ENCODE data around the gene SPTLC2.

Gene SPTLC2

DNA sequence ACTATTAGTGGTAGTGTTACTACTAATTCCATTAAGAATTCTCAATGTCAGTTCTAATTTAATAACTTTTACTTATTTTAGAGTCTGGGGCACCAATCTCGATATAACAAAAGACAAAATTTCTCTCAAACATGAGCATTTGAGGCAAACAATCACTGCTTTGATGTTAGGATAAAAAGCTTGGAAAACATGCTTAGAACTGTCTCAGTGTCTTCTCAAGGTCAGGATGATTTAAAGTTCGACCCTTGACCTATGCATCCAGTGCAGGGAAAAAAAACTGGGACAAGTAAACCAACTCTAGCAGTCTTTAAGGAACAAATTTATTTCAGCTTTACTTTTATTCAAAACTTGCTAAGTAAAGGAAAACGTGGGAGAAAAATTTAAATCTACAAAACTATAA is 31.1 kb downstream of the SPTLC2 start:
- 64% methylated on average over 2 of the region's 3 CpGs for WGBS
- Histone ChIP-seq H3K36me3 (ENCODE audit: insufficient read depth, low read length) (no peaks in the 10 kb centered on the region), H3K4me1 (ENCODE audit: insufficient read depth, low read length) (no peaks in the 10 kb centered on the region), H3K4me3 (ENCODE audit: low read length) (no peak overlapping the region), H3K27me3 (ENCODE audit: insufficient read depth, low read length) (no peaks in the 10 kb centered on the region), H3K9me3 (ENCODE audit: insufficient read depth, low read depth, low read length) (no peaks in the 10 kb centered on the region), H3K9ac (ENCODE audit: low read depth, low read length) (no peak overlapping the region), H3K27ac (ENCODE audit: low read depth, low read length) (no peak overlapping the region)

- Histone ChIP-seq H3K4me1 (ENCODE audit: insufficient read depth, low read length) (no peaks in the 10 kb centered on the region), H3K9me3 (ENCODE audit: insufficient read depth, low read depth, low read length) (no peaks in the 10 kb centered on the region), H3K4me3 (ENCODE audit: low read length) (no peak overlapping the region), H3K9ac (ENCODE audit: low read depth, low read length) (no peak overlapping the region), H3K36me3 (ENCODE audit: insufficient read depth, low read length) (no peaks in the 10 kb centered on the region), H3K27me3 (ENCODE audit: insufficient read depth, low read length) (no peaks in the 10 kb centered on the region), H3K27ac (ENCODE audit: low read depth, low read length) (no peak overlapping the region)
- WGBS, result 85% methylated on average over 10 of the region's 10 CpGs
Observed at GRCh38 chr14:77584809-77585208, 31.6 kb downstream of the SPTLC2 start.

- H3K27ac ChIP-seq (ENCODE audit: low read depth, low read length), result no peak overlapping the region
- no peak overlapping the region for H3K9ac ChIP-seq (ENCODE audit: low read depth, low read length)
- no peaks in the 10 kb centered on the region for H3K27me3 ChIP-seq (ENCODE audit: insufficient read depth, low read length)
- H3K9me3 ChIP-seq (ENCODE audit: insufficient read depth, low read depth, low read length), result no peaks in the 10 kb centered on the region
- H3K4me1 ChIP-seq (ENCODE audit: insufficient read depth, low read length), result no peaks in the 10 kb centered on the region
- 96% methylated on average over 2 of the region's 3 CpGs for WGBS
- H3K36me3 ChIP-seq (ENCODE audit: insufficient read depth, low read length), result no peaks in the 10 kb centered on the region
- no peak overlapping the region for H3K4me3 ChIP-seq (ENCODE audit: low read length)
Observed at GRCh38 chr14:77583657-77584056, 32.8 kb downstream of the SPTLC2 start.

DNA sequence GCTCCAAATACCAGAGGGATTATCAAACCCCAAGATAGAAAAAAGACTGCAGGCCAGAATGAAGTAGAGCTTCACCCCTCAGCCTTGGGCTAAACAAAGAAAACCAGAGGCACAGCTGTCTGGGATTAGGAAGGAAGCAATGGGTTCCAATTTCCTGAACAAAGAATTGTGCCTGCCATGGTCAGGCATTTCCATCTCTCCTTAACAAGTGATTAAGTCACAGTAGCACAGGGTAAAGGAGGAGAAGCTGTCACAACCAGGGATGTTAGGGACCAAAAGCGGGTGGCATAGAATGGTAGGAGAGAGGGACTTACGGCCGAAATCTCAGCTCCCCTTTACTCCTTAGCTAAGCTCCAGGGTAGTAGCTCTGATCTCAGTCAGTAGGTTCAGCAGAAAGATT is 33.9 kb downstream of the SPTLC2 start:
- Histone ChIP-seq H3K4me3 (ENCODE audit: low read length) (no peak overlapping the region), H3K36me3 (ENCODE audit: insufficient read depth, low read length) (no peaks in the 10 kb centered on the region), H3K27ac (ENCODE audit: low read depth, low read length) (no peak overlapping the region), H3K4me1 (ENCODE audit: insufficient read depth, low read length) (no peaks in the 10 kb centered on the region), H3K27me3 (ENCODE audit: insufficient read depth, low read length) (no peaks in the 10 kb centered on the region), H3K9me3 (ENCODE audit: insufficient read depth, low read depth, low read length) (no peaks in the 10 kb centered on the region), H3K9ac (ENCODE audit: low read depth, low read length) (no peak overlapping the region)
- WGBS, result 91% methylated on average over 3 of the region's 3 CpGs

DNA sequence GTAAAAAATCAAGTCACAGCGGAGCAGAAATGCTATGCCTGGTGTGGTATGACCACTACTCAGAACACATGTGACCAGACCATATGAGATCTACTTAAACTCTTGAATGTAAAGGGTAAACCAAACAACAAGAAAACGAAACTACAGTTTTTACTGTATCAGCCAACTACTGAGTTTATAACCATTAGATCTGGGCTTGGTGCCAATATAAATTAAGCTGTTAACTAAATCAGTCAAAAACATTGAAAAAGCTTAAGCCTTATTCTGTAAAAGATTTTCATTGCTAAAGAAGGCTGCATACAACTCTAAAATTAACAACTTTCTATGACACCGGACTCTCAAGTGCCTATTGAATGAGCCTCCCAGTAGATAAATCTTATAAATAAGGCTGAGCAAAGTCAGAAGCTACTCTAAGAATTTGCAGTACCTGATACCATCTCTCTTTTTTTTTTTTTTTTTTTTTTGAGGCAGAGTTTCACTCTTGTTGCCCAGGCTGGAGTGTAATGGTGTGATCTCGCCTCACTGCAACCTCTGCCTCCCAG is 35.4 kb downstream of the SPTLC2 start:
- Histone ChIP-seq H3K4me3 (ENCODE audit: low read length) (no peak overlapping the region), H3K9me3 (ENCODE audit: insufficient read depth, low read depth, low read length) (no peaks in the 10 kb centered on the region), H3K9ac (ENCODE audit: low read depth, low read length) (no peak overlapping the region), H3K27ac (ENCODE audit: low read depth, low read length) (no peak overlapping the region), H3K27me3 (ENCODE audit: insufficient read depth, low read length) (no peaks in the 10 kb centered on the region), H3K36me3 (ENCODE audit: insufficient read depth, low read length) (peaks cover 13% of the 10 kb centered on the region), H3K4me1 (ENCODE audit: insufficient read depth, low read length) (no peaks in the 10 kb centered on the region)
- WGBS, result 91% methylated on average over 4 of the region's 4 CpGs

DNA sequence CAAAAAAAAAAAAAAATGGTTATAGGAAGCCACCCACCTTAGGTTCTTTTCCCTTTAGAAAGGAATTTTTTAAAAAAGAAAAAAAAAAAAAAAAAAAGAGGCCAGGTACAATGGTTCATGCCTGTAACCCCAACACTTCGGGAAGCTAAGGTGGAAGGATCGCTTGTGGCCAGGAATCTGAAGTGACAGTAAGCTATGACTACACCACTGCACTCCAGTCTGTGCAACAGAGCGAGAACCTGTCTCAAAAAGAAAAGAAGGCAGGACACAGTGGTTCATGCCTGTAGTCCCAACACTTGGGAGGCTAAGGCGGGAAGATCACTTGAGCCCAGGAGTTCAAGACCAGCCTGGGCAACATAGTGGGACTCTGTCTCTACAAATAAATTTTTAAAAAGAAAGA is 36.0 kb downstream of the SPTLC2 start:
- Histone ChIP-seq H3K27ac (ENCODE audit: low read depth, low read length) (no peak overlapping the region), H3K27me3 (ENCODE audit: insufficient read depth, low read length) (no peaks in the 10 kb centered on the region), H3K4me3 (ENCODE audit: low read length) (no peak overlapping the region), H3K4me1 (ENCODE audit: insufficient read depth, low read length) (no peaks in the 10 kb centered on the region), H3K9me3 (ENCODE audit: insufficient read depth, low read depth, low read length) (no peaks in the 10 kb centered on the region), H3K36me3 (ENCODE audit: insufficient read depth, low read length) (peaks cover 18% of the 10 kb centered on the region), H3K9ac (ENCODE audit: low read depth, low read length) (no peak overlapping the region)
- WGBS, result 96% methylated on average over 4 of the region's 4 CpGs

DNA sequence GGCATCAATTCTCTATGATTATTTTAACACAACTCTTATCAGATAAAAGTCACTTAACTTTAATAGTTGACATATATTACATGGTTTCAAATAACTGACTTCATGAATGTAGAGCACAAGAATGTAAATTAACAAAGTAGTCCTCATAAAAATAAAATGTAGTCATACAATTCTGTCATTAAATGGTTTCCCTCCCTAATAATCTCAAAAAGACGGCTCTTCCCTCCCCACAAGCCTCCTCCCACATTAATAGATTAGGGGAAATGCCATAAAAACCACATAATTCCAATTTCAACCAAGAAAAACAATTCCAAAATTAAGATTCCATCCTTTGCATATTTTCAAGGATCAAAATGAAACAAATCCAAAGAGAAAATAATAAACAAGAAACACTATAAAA is 36.7 kb downstream of the SPTLC2 start:
- peaks cover 25% of the 10 kb centered on the region for H3K36me3 ChIP-seq (ENCODE audit: insufficient read depth, low read length)
- H3K9me3 ChIP-seq (ENCODE audit: insufficient read depth, low read depth, low read length), result no peaks in the 10 kb centered on the region
- H3K4me3 ChIP-seq (ENCODE audit: low read length), result no peak overlapping the region
- no peaks in the 10 kb centered on the region for H3K27me3 ChIP-seq (ENCODE audit: insufficient read depth, low read length)
- 100% methylated on average over 1 of the region's 1 CpG for WGBS
- no peak overlapping the region for H3K27ac ChIP-seq (ENCODE audit: low read depth, low read length)
- no peak overlapping the region for H3K9ac ChIP-seq (ENCODE audit: low read depth, low read length)
- H3K4me1 ChIP-seq (ENCODE audit: insufficient read depth, low read length), result no peaks in the 10 kb centered on the region

- Histone ChIP-seq H3K9ac (ENCODE audit: low read depth, low read length) (no peak overlapping the region), H3K9me3 (ENCODE audit: insufficient read depth, low read depth, low read length) (no peaks in the 10 kb centered on the region), H3K4me1 (ENCODE audit: insufficient read depth, low read length) (no peaks in the 10 kb centered on the region), H3K27ac (ENCODE audit: low read depth, low read length) (no peak overlapping the region), H3K36me3 (ENCODE audit: insufficient read depth, low read length) (peaks cover 31% of the 10 kb centered on the region), H3K27me3 (ENCODE audit: insufficient read depth, low read length) (no peaks in the 10 kb centered on the region), H3K4me3 (ENCODE audit: low read length) (no peak overlapping the region)
- WGBS, result 98% methylated on average over 2 of the region's 2 CpGs
Observed at GRCh38 chr14:77579065-77579464, 37.4 kb downstream of the SPTLC2 start.

- H3K36me3 ChIP-seq (ENCODE audit: insufficient read depth, low read length), result peaks cover 40% of the 10 kb centered on the region
- H3K4me1 ChIP-seq (ENCODE audit: insufficient read depth, low read length), result no peaks in the 10 kb centered on the region
- H3K27me3 ChIP-seq (ENCODE audit: insufficient read depth, low read length), result no peaks in the 10 kb centered on the region
- no peak overlapping the region for H3K27ac ChIP-seq (ENCODE audit: low read depth, low read length)
- no peaks in the 10 kb centered on the region for H3K9me3 ChIP-seq (ENCODE audit: insufficient read depth, low read depth, low read length)
- 72% methylated on average over 4 of the region's 4 CpGs for WGBS
- no peak overlapping the region for H3K9ac ChIP-seq (ENCODE audit: low read depth, low read length)
- no peak overlapping the region for H3K4me3 ChIP-seq (ENCODE audit: low read length)
Observed at GRCh38 chr14:77574446-77575115, 41.9 kb downstream of the SPTLC2 start.

DNA sequence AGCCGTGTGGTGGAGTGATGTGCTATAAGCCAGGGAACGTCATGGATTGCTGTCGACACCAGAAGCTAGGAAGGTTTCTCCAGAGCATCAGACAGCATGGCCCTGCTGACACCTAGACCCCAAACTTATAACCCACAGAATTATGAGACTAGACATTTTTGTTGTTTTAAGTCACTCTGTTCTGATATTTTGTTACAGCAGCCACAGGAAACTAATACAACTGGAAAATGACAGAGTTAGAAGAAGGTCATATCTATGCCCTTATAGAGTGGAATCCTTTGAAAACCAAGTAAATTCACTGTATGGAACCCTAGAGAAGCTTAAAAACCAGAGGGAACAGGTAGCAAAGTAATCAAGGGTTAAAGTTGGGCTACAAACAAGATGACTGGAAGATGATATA is 42.5 kb downstream of the SPTLC2 start:
- Histone ChIP-seq H3K4me3 (ENCODE audit: low read length) (no peak overlapping the region), H3K4me1 (ENCODE audit: insufficient read depth, low read length) (no peaks in the 10 kb centered on the region), H3K27me3 (ENCODE audit: insufficient read depth, low read length) (no peaks in the 10 kb centered on the region), H3K27ac (ENCODE audit: low read depth, low read length) (no peak overlapping the region), H3K9me3 (ENCODE audit: insufficient read depth, low read depth, low read length) (no peaks in the 10 kb centered on the region), H3K36me3 (ENCODE audit: insufficient read depth, low read length) (peaks cover 47% of the 10 kb centered on the region), H3K9ac (ENCODE audit: low read depth, low read length) (no peak overlapping the region)
- WGBS, result 95% methylated on average over 3 of the region's 3 CpGs

DNA sequence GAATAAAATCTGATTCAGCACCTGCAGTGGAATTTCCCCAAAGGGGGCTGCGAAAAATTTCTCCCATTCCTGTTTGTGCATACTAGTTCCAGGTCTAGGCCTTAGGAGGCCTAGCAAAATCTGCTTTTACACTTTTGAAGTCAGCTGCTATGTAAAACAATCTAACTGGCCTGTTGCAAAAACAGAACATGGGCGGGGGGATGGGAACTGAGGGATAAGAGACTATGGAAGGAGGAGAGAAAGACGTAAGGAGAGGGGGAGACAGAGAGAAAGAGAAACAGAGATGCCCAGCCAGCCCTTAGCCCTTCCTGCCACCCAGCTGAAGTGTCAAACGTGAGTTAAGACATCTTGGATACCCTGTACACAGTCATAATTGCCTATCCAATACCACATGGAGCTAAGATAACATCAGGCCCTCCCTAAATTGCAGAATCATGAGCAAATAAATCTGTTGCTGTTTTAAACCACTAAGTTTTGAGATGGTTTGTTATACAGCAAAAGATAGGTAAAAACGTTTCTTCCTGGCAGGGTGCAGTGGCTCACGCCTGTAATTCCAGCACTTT is 45.6 kb downstream of the SPTLC2 start:
- H3K9ac ChIP-seq (ENCODE audit: low read depth, low read length), result no peak overlapping the region
- no peaks in the 10 kb centered on the region for H3K27me3 ChIP-seq (ENCODE audit: insufficient read depth, low read length)
- H3K9me3 ChIP-seq (ENCODE audit: insufficient read depth, low read depth, low read length), result no peaks in the 10 kb centered on the region
- 72% methylated on average over 6 of the region's 6 CpGs for WGBS
- H3K36me3 ChIP-seq (ENCODE audit: insufficient read depth, low read length), result peaks cover 45% of the 10 kb centered on the region
- H3K4me3 ChIP-seq (ENCODE audit: low read length), result no peak overlapping the region
- H3K4me1 ChIP-seq (ENCODE audit: insufficient read depth, low read length), result no peaks in the 10 kb centered on the region
- no peak overlapping the region for H3K27ac ChIP-seq (ENCODE audit: low read depth, low read length)

DNA sequence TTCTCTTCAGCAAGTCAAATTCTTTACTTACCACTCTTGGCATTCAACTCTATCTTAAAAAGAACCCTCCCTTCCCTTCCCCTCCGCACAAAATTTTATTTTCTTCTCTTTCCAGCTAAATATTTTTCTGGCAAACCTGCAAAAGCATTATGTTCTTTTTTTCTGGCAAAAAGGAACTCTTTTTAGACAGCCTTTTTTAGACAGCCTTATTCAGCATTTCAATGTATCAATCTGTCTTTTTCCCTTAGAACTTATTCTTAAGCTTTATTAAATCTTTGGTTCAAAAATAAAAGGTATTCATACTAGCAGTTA is 50.5 kb downstream of the SPTLC2 start:
- 93% methylated on average over 1 of the region's 1 CpG for WGBS
- Histone ChIP-seq H3K27me3 (ENCODE audit: insufficient read depth, low read length) (no peaks in the 10 kb centered on the region), H3K9ac (ENCODE audit: low read depth, low read length) (no peak overlapping the region), H3K27ac (ENCODE audit: low read depth, low read length) (no peak overlapping the region), H3K36me3 (ENCODE audit: insufficient read depth, low read length) (peaks cover 41% of the 10 kb centered on the region), H3K4me3 (ENCODE audit: low read length) (no peak overlapping the region), H3K9me3 (ENCODE audit: insufficient read depth, low read depth, low read length) (no peaks in the 10 kb centered on the region), H3K4me1 (ENCODE audit: insufficient read depth, low read length) (no peaks in the 10 kb centered on the region)
